ENCODE results near the gene RPGR.

The RPGR gene

GRCh38 chrX:38260231-38260630 lies 67.1 kb downstream of the RPGR start:
- no peak for DNase-seq (ENCODE audit: low read depth, low spot score)

- DNase-seq (ENCODE audit: low read depth, low spot score) = no peak
Observed at GRCh38 chrX:38256019-38256418, 71.3 kb downstream of the RPGR start.

- DNase-seq (ENCODE audit: low read depth, low spot score) = peak; percentile 30
Observed at GRCh38 chrX:38249965-38250364, 77.3 kb downstream of the RPGR start.

GRCh38 chrX:38247051-38247450 lies 80.3 kb downstream of the RPGR start:
- DNase-seq (ENCODE audit: low read depth, low spot score) = no peak

GRCh38 chrX:38240541-38240940 lies 86.8 kb downstream of the RPGR start:
- DNase-seq (ENCODE audit: low read depth, low spot score) = no peak

GRCh38 chrX:38236901-38237615 lies 90.3 kb downstream of the RPGR start:
- DNase-seq (ENCODE audit: low read depth, low spot score) = no peak

- no peak for DNase-seq (ENCODE audit: low read depth, low spot score)
Observed at GRCh38 chrX:38233891-38234667, 93.2 kb downstream of the RPGR start.

- DNase-seq (ENCODE audit: low read depth, low spot score) = no peak
Observed at GRCh38 chrX:38232079-38232686, 95.1 kb downstream of the RPGR start.

GRCh38 chrX:38225093-38225492 lies 102.2 kb downstream of the RPGR start:
- no peak for DNase-seq (ENCODE audit: low read depth, low spot score)

- DNase-seq (ENCODE audit: low read depth, low spot score) = no peak
Observed at GRCh38 chrX:38224160-38224559, 103.1 kb downstream of the RPGR start.

- DNase-seq (ENCODE audit: low read depth, low spot score) = no peak
Observed at GRCh38 chrX:38221391-38221929, 105.8 kb downstream of the RPGR start.

- DNase-seq (ENCODE audit: low read depth, low spot score) = no peak
Observed at GRCh38 chrX:38220415-38221390, 106.6 kb downstream of the RPGR start, which contains the start of gene SRPX. SRPX (minus strand) TSS chrX:38220871; CDS start chrX:38220792, 79 bp downstream.

- no peak for DNase-seq (ENCODE audit: low read depth, low spot score)
Observed at GRCh38 chrX:38220024-38220414, 107.3 kb downstream of the RPGR start.

Measured in brain pericyte (primary cell).